ENCODE measurements around the gene PPP2R2B.

DNA sequence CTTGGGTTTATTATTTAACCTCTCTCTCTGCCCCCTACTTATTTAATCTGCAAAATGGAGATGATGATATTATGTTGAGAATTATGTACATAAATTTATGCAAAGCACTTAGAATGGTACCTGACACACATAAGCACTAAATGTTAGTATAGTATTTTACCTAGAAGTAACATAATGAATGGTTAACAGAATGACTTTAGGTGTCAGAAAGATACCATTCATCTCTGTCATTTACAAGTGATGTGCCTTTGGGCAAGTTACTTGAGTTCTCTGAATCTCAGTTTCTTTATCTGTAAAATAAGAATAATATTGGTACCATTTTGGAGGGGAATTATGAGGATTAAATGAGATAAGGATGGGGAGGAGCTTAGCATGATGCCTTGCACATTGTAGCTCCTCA lies 159.4 kb downstream of the PPP2R2B start:
- no peak for TF ChIP-seq POLR2A (IDR thresholded peaks at IDR 0.05)
- TF ChIP-seq, protein P1, sequence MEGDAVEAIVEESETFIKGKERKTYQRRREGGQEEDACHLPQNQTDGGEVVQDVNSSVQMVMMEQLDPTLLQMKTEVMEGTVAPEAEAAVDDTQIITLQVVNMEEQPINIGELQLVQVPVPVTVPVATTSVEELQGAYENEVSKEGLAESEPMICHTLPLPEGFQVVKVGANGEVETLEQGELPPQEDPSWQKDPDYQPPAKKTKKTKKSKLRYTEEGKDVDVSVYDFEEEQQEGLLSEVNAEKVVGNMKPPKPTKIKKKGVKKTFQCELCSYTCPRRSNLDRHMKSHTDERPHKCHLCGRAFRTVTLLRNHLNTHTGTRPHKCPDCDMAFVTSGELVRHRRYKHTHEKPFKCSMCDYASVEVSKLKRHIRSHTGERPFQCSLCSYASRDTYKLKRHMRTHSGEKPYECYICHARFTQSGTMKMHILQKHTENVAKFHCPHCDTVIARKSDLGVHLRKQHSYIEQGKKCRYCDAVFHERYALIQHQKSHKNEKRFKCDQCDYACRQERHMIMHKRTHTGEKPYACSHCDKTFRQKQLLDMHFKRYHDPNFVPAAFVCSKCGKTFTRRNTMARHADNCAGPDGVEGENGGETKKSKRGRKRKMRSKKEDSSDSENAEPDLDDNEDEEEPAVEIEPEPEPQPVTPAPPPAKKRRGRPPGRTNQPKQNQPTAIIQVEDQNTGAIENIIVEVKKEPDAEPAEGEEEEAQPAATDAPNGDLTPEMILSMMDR (IDR thresholded peaks at IDR 0.05) = no peak

All from heart left ventricle (tissue), 13 donors.